ENCODE measurements around the gene SLC37A2.

The SLC37A2 gene

GRCh38 chr11:125071846-125072217, 8.7 kb downstream of the SLC37A2 start:
- no peak for TF ChIP-seq CEBPB (IDR thresholded peaks at IDR 0.05)
- TF ChIP-seq FOXM1 (IDR thresholded peaks at IDR 0.05; ENCODE audit: borderline replicate concordance, low read depth) = no peak
- no peak for TF ChIP-seq MAX (IDR thresholded peaks at IDR 0.05)
- TF ChIP-seq ZBTB7A (IDR thresholded peaks at IDR 0.05; ENCODE audit: low read depth) = no peak
- TF ChIP-seq TEAD4 (IDR thresholded peaks at IDR 0.05) = no peak
- no peak for TF ChIP-seq CREB1 (IDR thresholded peaks at IDR 0.05; ENCODE audit: low read depth)
- no peak for TF ChIP-seq EP300 (IDR thresholded peaks at IDR 0.05; ENCODE audit: borderline replicate concordance)
- no peak for TF ChIP-seq RAD21 (IDR thresholded peaks at IDR 0.05; ENCODE audit: low read depth)
- TF ChIP-seq YY1 (IDR thresholded peaks at IDR 0.05; ENCODE audit: low read depth) = no peak

- TF ChIP-seq USF1 (IDR thresholded peaks at IDR 0.05) = no peak
- TF ChIP-seq EP300 (IDR thresholded peaks at IDR 0.05; ENCODE audit: borderline replicate concordance) = no peak
- no peak for TF ChIP-seq MAX (IDR thresholded peaks at IDR 0.05)
- TF ChIP-seq YY1 (IDR thresholded peaks at IDR 0.05; ENCODE audit: low read depth) = no peak
- no peak for TF ChIP-seq TEAD4 (IDR thresholded peaks at IDR 0.05)
- no peak for TF ChIP-seq RAD21 (IDR thresholded peaks at IDR 0.05; ENCODE audit: low read depth)
- no peak for TF ChIP-seq TAF1 (IDR thresholded peaks at IDR 0.05; ENCODE audit: low read depth)
- TF ChIP-seq FOXM1 (IDR thresholded peaks at IDR 0.05; ENCODE audit: borderline replicate concordance, low read depth) = no peak
Observed at GRCh38 chr11:125072218-125072960, 9.3 kb downstream of the SLC37A2 start.

- TF ChIP-seq CREB1 (IDR thresholded peaks at IDR 0.05; ENCODE audit: low read depth) (no peak), TCF12 (IDR thresholded peaks at IDR 0.05; ENCODE audit: low read depth) (no peak)
Observed at GRCh38 chr11:125072961-125073590, 10.0 kb downstream of the SLC37A2 start.

GRCh38 chr11:125073616-125074483, 10.7 kb downstream of the SLC37A2 start:
- no peak for TF ChIP-seq EGR1 (IDR thresholded peaks at IDR 0.05)
- no peak for TF ChIP-seq TCF12 (IDR thresholded peaks at IDR 0.05; ENCODE audit: low read depth)
- no peak for TF ChIP-seq NFIC (IDR thresholded peaks at IDR 0.05)
- no peak for TF ChIP-seq REST (IDR thresholded peaks at IDR 0.05; ENCODE audit: low read depth)
- TF ChIP-seq CEBPB (IDR thresholded peaks at IDR 0.05) = no peak
- no peak for TF ChIP-seq ZBTB7A (IDR thresholded peaks at IDR 0.05; ENCODE audit: low read depth)
- TF ChIP-seq YY1 (IDR thresholded peaks at IDR 0.05; ENCODE audit: low read depth) = no peak
- no peak for TF ChIP-seq USF1 (IDR thresholded peaks at IDR 0.05)
- no peak for TF ChIP-seq TEAD4 (IDR thresholded peaks at IDR 0.05)
- no peak for TF ChIP-seq FOXM1 (IDR thresholded peaks at IDR 0.05; ENCODE audit: borderline replicate concordance, low read depth)
- no peak for TF ChIP-seq CREB1 (IDR thresholded peaks at IDR 0.05; ENCODE audit: low read depth)
- TF ChIP-seq TAF1 (IDR thresholded peaks at IDR 0.05; ENCODE audit: low read depth) = no peak
- TF ChIP-seq EP300 (IDR thresholded peaks at IDR 0.05; ENCODE audit: borderline replicate concordance) = no peak
- TF ChIP-seq MAX (IDR thresholded peaks at IDR 0.05) = no peak

- TF ChIP-seq FOXM1 (IDR thresholded peaks at IDR 0.05; ENCODE audit: borderline replicate concordance, low read depth) (no peak), ZBTB7A (IDR thresholded peaks at IDR 0.05; ENCODE audit: low read depth) (no peak), TEAD4 (IDR thresholded peaks at IDR 0.05) (no peak), USF1 (IDR thresholded peaks at IDR 0.05) (no peak), EP300 (IDR thresholded peaks at IDR 0.05; ENCODE audit: borderline replicate concordance) (no peak)
Observed at GRCh38 chr11:125074511-125075241, 11.6 kb downstream of the SLC37A2 start.

GRCh38 chr11:125075242-125075625, 12.1 kb downstream of the SLC37A2 start:
- no peak for TF ChIP-seq FOXM1 (IDR thresholded peaks at IDR 0.05; ENCODE audit: borderline replicate concordance, low read depth)
- no peak for TF ChIP-seq TEAD4 (IDR thresholded peaks at IDR 0.05)
- TF ChIP-seq EP300 (IDR thresholded peaks at IDR 0.05; ENCODE audit: borderline replicate concordance) = no peak
- no peak for TF ChIP-seq MAX (IDR thresholded peaks at IDR 0.05)
- TF ChIP-seq CEBPB (IDR thresholded peaks at IDR 0.05) = no peak
- TF ChIP-seq ZBTB7A (IDR thresholded peaks at IDR 0.05; ENCODE audit: low read depth) = no peak
- TF ChIP-seq USF1 (IDR thresholded peaks at IDR 0.05) = no peak
- TF ChIP-seq YY1 (IDR thresholded peaks at IDR 0.05; ENCODE audit: low read depth) = no peak
- TF ChIP-seq EGR1 (IDR thresholded peaks at IDR 0.05) = no peak
- TF ChIP-seq NFIC (IDR thresholded peaks at IDR 0.05) = no peak
- no peak for TF ChIP-seq TAF1 (IDR thresholded peaks at IDR 0.05; ENCODE audit: low read depth)
- no peak for TF ChIP-seq TCF12 (IDR thresholded peaks at IDR 0.05; ENCODE audit: low read depth)
- no peak for TF ChIP-seq RAD21 (IDR thresholded peaks at IDR 0.05; ENCODE audit: low read depth)
- no peak for TF ChIP-seq CREB1 (IDR thresholded peaks at IDR 0.05; ENCODE audit: low read depth)
- no peak for TF ChIP-seq REST (IDR thresholded peaks at IDR 0.05; ENCODE audit: low read depth)

Data from Ishikawa (cell line).